Testis (tissue), 2 donors: ENCODE measurements around the gene LRRC72.

ENCODE experiments used
- CTCF ChIP-seq, 3 experiments: fragments of 450-650 bp in 2 of 3; fragments of 200-600 bp in 1 of 3; sonication (generic) in 1 of 3; IDR thresholded peaks; one replicate each; pipeline ENCODE4 v1.5.1; 2016 to 2019; ENCODE audit warnings: antibody characterized with exemption in 3 of 3, mild to moderate bottlenecking in 2 of 3, moderate library complexity in 1 of 3
- POLR2A ChIP-seq: fragments of 450-650 bp; IDR thresholded peaks from one replicate; pipeline ENCODE4 v1.6.1; 2017; ENCODE audit warnings: antibody characterized with exemption, mild to moderate bottlenecking, moderate library complexity

GRCh38 chr7:16616542-16616941, 89.9 kb downstream of the LRRC72 start:
- TF ChIP-seq CTCF (IDR thresholded peaks at IDR 0.05) (no peak), POLR2A (no peak)
